CD4-positive, alpha-beta T cell (primary cell): ENCODE data around the gene NTRK2. TPM values are rescaled to one million over a fixed set of nuclear protein-coding genes. Genes with fewer than 3 reads are reported as not detected.

ENCODE experiments used
- ATAC-seq: fragments of 200-7000 bp; cut with Tn5 transposase; one replicate; pipeline ENCODE4 v1.10.0; 2022; ENCODE audit warnings: mild to moderate bottlenecking; ENCODE audit not compliant: poor library complexity
- CTCF ChIA-PET: fragments of 350-600 bp; sonication (Branson Sonifier 250); formaldehyde crosslinking; loops from one replicate; lab custom pipeline; 2021; ENCODE audit warnings: antibody characterized with exemption, inconsistent platforms; lab: Charles Lee
- POLR2A ChIA-PET: fragments of 350-600 bp; sonication (Branson Sonifier 250); formaldehyde crosslinking; loops from one replicate; lab custom pipeline; 2021; ENCODE audit warnings: antibody characterized with exemption, inconsistent platforms; lab: Charles Lee
- DNase-seq, 14 experiments: peaks; one replicate each; pipeline ENCODE4 v3.0.0-alpha.2; 2013 to 2020; ENCODE audit warnings: mixed read lengths in 2 of 14
- H3K27ac ChIP-seq, 2 donors: one replicate each; pipeline versions ENCODE4 v1.5.1 to v1.7.0; 2013; ENCODE audit warnings: low read length in 2 of 2, low read depth in 1 of 2, mild to moderate bottlenecking in 1 of 2
- H3K27me3 ChIP-seq, 2 experiments: 1 replicate in 1 of 2; 2 replicates in 1 of 2; pipeline versions ENCODE4 v1.6.1 to v1.7.0; 2013; ENCODE audit warnings: low read length in 2 of 2, control low read depth in 1 of 2, mild to moderate bottlenecking in 1 of 2, moderate library complexity in 1 of 2; ENCODE audit not compliant: insufficient read depth in 2 of 2, control insufficient read depth in 1 of 2
- H3K36me3 ChIP-seq: one replicate; pipeline ENCODE4 v1.6.1; 2013; ENCODE audit warnings: low read length, control low read depth; ENCODE audit not compliant: insufficient read depth
- H3K4me1 ChIP-seq: one replicate; pipeline ENCODE4 v1.6.1; 2013; ENCODE audit warnings: low read length, control low read depth; ENCODE audit not compliant: insufficient read depth
- H3K4me3 ChIP-seq: one replicate; pipeline ENCODE4 v1.5.1; 2013; ENCODE audit warnings: mild to moderate bottlenecking, low read length, moderate library complexity
- H3K9me3 ChIP-seq, 2 experiments: 1 replicate in 1 of 2; 2 replicates in 1 of 2; pipeline versions ENCODE4 v1.6.1 to v1.7.0; 2013; ENCODE audit warnings: low read length in 2 of 2, mild to moderate bottlenecking in 2 of 2, control low read depth in 1 of 2, moderate library complexity in 1 of 2; ENCODE audit not compliant: control insufficient read depth in 1 of 2, insufficient read depth in 1 of 2
- H3K27ac Mint-ChIP-seq: one replicate; pipeline ENCODE4 v1.8.0; 2020; ENCODE audit warnings: mixed read lengths
- H3K27me3 Mint-ChIP-seq: one replicate; pipeline ENCODE4 v1.8.0; 2021; ENCODE audit warnings: mixed read lengths
- H3K36me3 Mint-ChIP-seq: one replicate; pipeline ENCODE4 v1.8.0; 2021; ENCODE audit warnings: low read depth, mixed read lengths
- H3K4me1 Mint-ChIP-seq: one replicate; pipeline ENCODE4 v1.8.0; 2021; ENCODE audit warnings: low read depth, mixed read lengths
- H3K4me3 Mint-ChIP-seq: one replicate; pipeline ENCODE4 v1.8.0; 2020; ENCODE audit warnings: mild to moderate bottlenecking, mixed read lengths
- H3K9me3 Mint-ChIP-seq: one replicate; pipeline ENCODE4 v1.8.0; 2020; ENCODE audit warnings: mixed read lengths
- CTCF ChIP-seq: fragments of 200-600 bp; IDR thresholded peaks from one replicate; pipeline ENCODE4 v1.8.0; 2022; ENCODE audit warnings: antibody characterized with exemption, mild to moderate bottlenecking
- intact Hi-C, 2 experiments: fragments of 100-400 bp; cut with DNase I in 1 of 2; cut with micrococcal nuclease in 1 of 2; formaldehyde crosslinking; loops; one replicate each; pipeline versions ENCODE4 v1.15.1 to v1.9.0; 2023 to 2025; cut with DNase I, micrococcal nuclease
- total RNA-seq, 174 experiments: library from RNA in 2 of 174; stranded (reverse) in 2 of 174; gene quantifications; one replicate each; pipeline ENCODE4 v1.2.3 and lab custom pipeline; 2021 to 2026

NTRK2 gene
- total RNA-seq, 2 experiments from 2014 or later = 0.06 to 0.14 TPM

DNA sequence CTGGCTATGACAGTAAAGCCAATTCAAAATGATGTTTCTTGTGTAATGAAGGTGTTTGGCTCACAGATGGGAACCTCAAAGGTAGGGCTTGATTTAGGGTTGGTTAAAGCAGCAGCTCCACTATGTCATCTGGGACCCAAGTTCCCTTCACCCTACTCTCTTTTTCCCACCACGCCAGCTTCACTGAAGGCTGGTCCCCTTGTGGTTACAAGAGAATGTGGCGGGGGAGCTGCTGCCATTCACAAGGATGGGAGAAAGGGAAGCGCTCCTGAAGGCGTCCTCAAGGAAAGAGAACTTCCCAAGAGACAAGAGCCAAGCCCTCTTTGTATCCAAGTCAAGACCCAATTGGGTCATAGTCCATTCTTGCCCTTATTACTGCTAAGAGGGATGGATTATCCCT is 72.7 kb downstream of the NTRK2 start:
- H3K27me3 Mint-ChIP-seq = no peaks in the 10 kb centered on the region
- no peak overlapping the region for H3K4me3 Mint-ChIP-seq
- no peak overlapping the region for H3K27ac ChIP-seq
- H3K27ac Mint-ChIP-seq = no peak overlapping the region
- H3K36me3 Mint-ChIP-seq = no peaks in the 10 kb centered on the region
- ChIA-PET CTCF (no interaction called here), POLR2A (no interaction called here)
- no peaks in the 10 kb centered on the region for H3K9me3 Mint-ChIP-seq
- no peaks in the 10 kb centered on the region for H3K4me1 Mint-ChIP-seq
- no peaks in the 10 kb centered on the region for H3K9me3 ChIP-seq
- ATAC-seq (no peak), DNase-seq (no peak)
- TF ChIP-seq CTCF = no peak
- intact Hi-C loops = no loop called here
- H3K4me3 ChIP-seq = no peak overlapping the region
- no peaks in the 10 kb centered on the region for H3K27me3 ChIP-seq
- no peaks in the 10 kb centered on the region for H3K4me1 ChIP-seq
- no peaks in the 10 kb centered on the region for H3K36me3 ChIP-seq

- Histone ChIP-seq H3K4me3 (no peak overlapping the region), H3K27ac (no peak overlapping the region), H3K4me1 (no peaks in the 10 kb centered on the region), H3K27me3 (no peaks in the 10 kb centered on the region), H3K36me3 (no peaks in the 10 kb centered on the region), H3K9me3 (no peaks in the 10 kb centered on the region)
- Mint-ChIP-seq H3K27ac (no peak overlapping the region), H3K9me3 (no peaks in the 10 kb centered on the region), H3K4me3 (no peak overlapping the region), H3K4me1 (no peaks in the 10 kb centered on the region), H3K36me3 (no peaks in the 10 kb centered on the region), H3K27me3 (peaks cover 7% of the 10 kb centered on the region)
- DNase-seq = no peak
- ATAC-seq = no peak
- CTCF ChIA-PET = no interaction called here
- no peak for TF ChIP-seq CTCF
- POLR2A ChIA-PET = no interaction called here
- intact Hi-C loops = no loop called here
Measured at GRCh38 chr9:84744195-84744594, 74.7 kb downstream of the NTRK2 start.

- H3K27ac Mint-ChIP-seq = no peak overlapping the region
- intact Hi-C loops = no loop called here
- no peaks in the 10 kb centered on the region for H3K9me3 Mint-ChIP-seq
- no peaks in the 10 kb centered on the region for H3K4me1 Mint-ChIP-seq
- no peak overlapping the region for H3K4me3 Mint-ChIP-seq
- CTCF ChIA-PET = no interaction called here
- Histone ChIP-seq H3K36me3 (no peaks in the 10 kb centered on the region), H3K4me3 (no peak overlapping the region), H3K9me3 (no peaks in the 10 kb centered on the region), H3K27me3 (no peaks in the 10 kb centered on the region), H3K4me1 (no peaks in the 10 kb centered on the region), H3K27ac (no peak overlapping the region)
- peaks cover 7% of the 10 kb centered on the region for H3K27me3 Mint-ChIP-seq
- TF ChIP-seq CTCF = no peak
- POLR2A ChIA-PET = no interaction called here
- no peak for ATAC-seq
- H3K36me3 Mint-ChIP-seq = no peaks in the 10 kb centered on the region
- no peak for DNase-seq
Measured at GRCh38 chr9:84744726-84745125, 75.2 kb downstream of the NTRK2 start.
